RWPE2 (cell line): ENCODE data around the gene CFAP20.

ENCODE experiments used
- ATAC-seq: fragments of 200-7000 bp; cut with Tn5 transposase; 3 replicates; pipeline ENCODE4 v1.9.1; 2021; ENCODE audit warnings: low read depth
- DNase-seq: peaks from one replicate; pipeline ENCODE4 v3.0.0-alpha.2; 2020; ENCODE audit warnings: low spot score
- H3K27ac ChIP-seq: fragments of 450-650 bp; 2 replicates; pipeline ENCODE4 v1.5.1; 2017; ENCODE audit warnings: mild to moderate bottlenecking; ENCODE audit not compliant: poor library complexity, severe bottlenecking
- H3K27me3 ChIP-seq: fragments of 250-450 bp; sonication (Bioruptor Pico); 2 replicates; pipeline ENCODE4 v1.5.1; 2021; ENCODE audit warnings: mild to moderate bottlenecking, moderate library complexity; ENCODE audit not compliant: insufficient read depth, poor library complexity, severe bottlenecking
- H3K36me3 ChIP-seq: fragments of 250-450 bp; sonication (Bioruptor Pico); 2 replicates; pipeline ENCODE4 v1.5.1; 2020; ENCODE audit warnings: low read depth, mild to moderate bottlenecking, moderate library complexity
- H3K4me1 ChIP-seq: fragments of 250-450 bp; sonication (Bioruptor Pico); 2 replicates; pipeline ENCODE4 v1.5.1; 2021; ENCODE audit warnings: mild to moderate bottlenecking, moderate library complexity; ENCODE audit not compliant: insufficient read depth, poor library complexity, severe bottlenecking
- H3K4me3 ChIP-seq: fragments of 250-450 bp; sonication (Bioruptor Pico); 2 replicates; pipeline ENCODE4 v1.5.1; 2021; ENCODE audit warnings: mild to moderate bottlenecking, moderate library complexity; ENCODE audit not compliant: severe bottlenecking
- H3K9me3 ChIP-seq: fragments of 250-450 bp; sonication (Bioruptor Pico); 2 replicates; pipeline ENCODE4 v1.5.1; 2021; ENCODE audit warnings: mild to moderate bottlenecking, moderate library complexity; ENCODE audit not compliant: severe bottlenecking
- TF ChIP-seq, protein P1 (sequence below): fragments of 450-650 bp; IDR thresholded peaks from one replicate; pipeline ENCODE4 v1.5.1; 2017; ENCODE audit warnings: mild to moderate bottlenecking, moderate library complexity; ENCODE audit not compliant: poor library complexity, severe bottlenecking

Gene CFAP20

GRCh38 chr16:58121132-58121531 is 8.0 kb downstream of the CFAP20 start:
- ATAC-seq (peak; percentile 61), DNase-seq (no peak)
- H3K36me3 ChIP-seq: peaks cover 9% of the 10 kb centered on the region
- no peaks in the 10 kb centered on the region for H3K27me3 ChIP-seq
- H3K27ac ChIP-seq: peak overlapping the region; percentile 62
- no peak overlapping the region for H3K4me3 ChIP-seq
- peaks cover 30% of the 10 kb centered on the region for H3K4me1 ChIP-seq
- H3K9me3 ChIP-seq: no peaks in the 10 kb centered on the region
- TF ChIP-seq, protein P1, sequence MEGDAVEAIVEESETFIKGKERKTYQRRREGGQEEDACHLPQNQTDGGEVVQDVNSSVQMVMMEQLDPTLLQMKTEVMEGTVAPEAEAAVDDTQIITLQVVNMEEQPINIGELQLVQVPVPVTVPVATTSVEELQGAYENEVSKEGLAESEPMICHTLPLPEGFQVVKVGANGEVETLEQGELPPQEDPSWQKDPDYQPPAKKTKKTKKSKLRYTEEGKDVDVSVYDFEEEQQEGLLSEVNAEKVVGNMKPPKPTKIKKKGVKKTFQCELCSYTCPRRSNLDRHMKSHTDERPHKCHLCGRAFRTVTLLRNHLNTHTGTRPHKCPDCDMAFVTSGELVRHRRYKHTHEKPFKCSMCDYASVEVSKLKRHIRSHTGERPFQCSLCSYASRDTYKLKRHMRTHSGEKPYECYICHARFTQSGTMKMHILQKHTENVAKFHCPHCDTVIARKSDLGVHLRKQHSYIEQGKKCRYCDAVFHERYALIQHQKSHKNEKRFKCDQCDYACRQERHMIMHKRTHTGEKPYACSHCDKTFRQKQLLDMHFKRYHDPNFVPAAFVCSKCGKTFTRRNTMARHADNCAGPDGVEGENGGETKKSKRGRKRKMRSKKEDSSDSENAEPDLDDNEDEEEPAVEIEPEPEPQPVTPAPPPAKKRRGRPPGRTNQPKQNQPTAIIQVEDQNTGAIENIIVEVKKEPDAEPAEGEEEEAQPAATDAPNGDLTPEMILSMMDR: no peak

GRCh38 chr16:58120234-58120633 is 8.9 kb downstream of the CFAP20 start:
- H3K9me3 ChIP-seq: no peaks in the 10 kb centered on the region
- TF ChIP-seq, protein P1: no peak
- DNase-seq: no peak
- peaks cover 18% of the 10 kb centered on the region for H3K36me3 ChIP-seq
- no peak overlapping the region for H3K27ac ChIP-seq
- H3K27me3 ChIP-seq: no peaks in the 10 kb centered on the region
- H3K4me3 ChIP-seq: no peak overlapping the region
- H3K4me1 ChIP-seq: peaks cover 29% of the 10 kb centered on the region
- no peak for ATAC-seq

DNA sequence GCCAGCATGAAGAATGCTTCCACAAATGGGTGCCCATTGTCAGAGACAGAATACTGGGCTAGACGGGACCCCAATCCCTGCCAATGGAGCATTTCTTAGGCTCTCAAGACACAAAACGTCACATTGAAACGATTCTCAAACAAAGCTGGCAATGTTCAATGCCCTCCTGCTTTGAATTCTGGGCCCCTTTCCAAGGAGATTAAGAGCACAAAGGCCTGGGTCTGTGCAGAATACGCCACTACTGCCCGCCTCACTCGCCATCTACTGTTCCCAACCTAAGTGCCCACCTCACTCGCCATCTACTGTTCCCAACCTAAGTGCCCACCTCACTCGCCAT is 9.7 kb downstream of the CFAP20 start:
- H3K27ac ChIP-seq: no peak overlapping the region
- peaks cover 27% of the 10 kb centered on the region for H3K4me1 ChIP-seq
- H3K9me3 ChIP-seq: no peaks in the 10 kb centered on the region
- DNase-seq (no peak), ATAC-seq (no peak)
- no peaks in the 10 kb centered on the region for H3K27me3 ChIP-seq
- peaks cover 26% of the 10 kb centered on the region for H3K36me3 ChIP-seq
- TF ChIP-seq, protein P1: no peak
- no peak overlapping the region for H3K4me3 ChIP-seq

- ATAC-seq: no peak
- TF ChIP-seq, protein P1: no peak
- DNase-seq: peak; percentile 8
- H3K4me1 ChIP-seq: peaks cover 23% of the 10 kb centered on the region
- peaks cover 31% of the 10 kb centered on the region for H3K36me3 ChIP-seq
- no peaks in the 10 kb centered on the region for H3K27me3 ChIP-seq
- H3K9me3 ChIP-seq: no peaks in the 10 kb centered on the region
- H3K27ac ChIP-seq: no peak overlapping the region
- no peak overlapping the region for H3K4me3 ChIP-seq
Observed at GRCh38 chr16:58118801-58119508, 10.2 kb downstream of the CFAP20 start.

GRCh38 chr16:58116529-58116928 is 12.7 kb downstream of the CFAP20 start:
- TF ChIP-seq, protein P1: no peak
- no peaks in the 10 kb centered on the region for H3K27me3 ChIP-seq
- peak; percentile 5 for DNase-seq
- peaks cover 11% of the 10 kb centered on the region for H3K4me1 ChIP-seq
- no peak overlapping the region for H3K27ac ChIP-seq
- no peak overlapping the region for H3K4me3 ChIP-seq
- H3K36me3 ChIP-seq: peaks cover 44% of the 10 kb centered on the region
- no peak for ATAC-seq
- H3K9me3 ChIP-seq: no peaks in the 10 kb centered on the region
